SU-DHL-6 (cell line): ENCODE results near the gene STOML1.

Source experiments
- EZH2phosphoT487 ChIP-seq: fragments of 200-600 bp; sonication (generic), shearing (Covaris generic); conservative IDR thresholded peaks from 2 replicates; pipeline ENCODE4 v1.6.1; 2018; ENCODE audit warnings: mild to moderate bottlenecking, antibody characterized with exemption, low read length, moderate library complexity, mixed read lengths
- TF ChIP-seq, protein P1 (sequence below): fragments of 200-600 bp; sonication (generic); IDR thresholded peaks from one replicate; pipeline ENCODE4 v1.5.1; 2017; ENCODE audit warnings: antibody characterized with exemption, mild to moderate bottlenecking, low read length, moderate library complexity; ENCODE audit not compliant: insufficient read depth, poor library complexity, severe bottlenecking

DNA sequence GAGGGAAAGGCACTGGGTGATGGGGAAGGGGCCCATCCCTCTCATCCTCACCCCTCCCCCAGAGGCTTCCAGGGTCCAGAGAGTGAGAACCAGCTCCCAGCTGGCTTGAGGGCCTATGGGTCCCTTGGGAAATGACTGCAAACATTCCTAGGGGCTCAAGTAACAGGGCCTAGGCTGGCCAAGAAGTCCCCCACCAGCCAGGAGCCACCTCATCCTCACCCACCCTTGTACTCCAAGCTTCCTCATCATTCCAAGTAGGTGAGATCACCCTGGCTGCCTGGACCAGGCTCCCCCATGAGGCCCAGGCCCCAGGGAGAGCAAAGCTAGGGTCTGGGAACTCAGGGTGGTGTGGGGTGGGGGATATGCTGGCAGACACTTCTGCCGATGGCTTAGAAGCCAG lies 51.1 kb downstream of the STOML1 start:
- TF ChIP-seq, protein P1, sequence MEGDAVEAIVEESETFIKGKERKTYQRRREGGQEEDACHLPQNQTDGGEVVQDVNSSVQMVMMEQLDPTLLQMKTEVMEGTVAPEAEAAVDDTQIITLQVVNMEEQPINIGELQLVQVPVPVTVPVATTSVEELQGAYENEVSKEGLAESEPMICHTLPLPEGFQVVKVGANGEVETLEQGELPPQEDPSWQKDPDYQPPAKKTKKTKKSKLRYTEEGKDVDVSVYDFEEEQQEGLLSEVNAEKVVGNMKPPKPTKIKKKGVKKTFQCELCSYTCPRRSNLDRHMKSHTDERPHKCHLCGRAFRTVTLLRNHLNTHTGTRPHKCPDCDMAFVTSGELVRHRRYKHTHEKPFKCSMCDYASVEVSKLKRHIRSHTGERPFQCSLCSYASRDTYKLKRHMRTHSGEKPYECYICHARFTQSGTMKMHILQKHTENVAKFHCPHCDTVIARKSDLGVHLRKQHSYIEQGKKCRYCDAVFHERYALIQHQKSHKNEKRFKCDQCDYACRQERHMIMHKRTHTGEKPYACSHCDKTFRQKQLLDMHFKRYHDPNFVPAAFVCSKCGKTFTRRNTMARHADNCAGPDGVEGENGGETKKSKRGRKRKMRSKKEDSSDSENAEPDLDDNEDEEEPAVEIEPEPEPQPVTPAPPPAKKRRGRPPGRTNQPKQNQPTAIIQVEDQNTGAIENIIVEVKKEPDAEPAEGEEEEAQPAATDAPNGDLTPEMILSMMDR: no peak
- no peak for TF ChIP-seq EZH2phosphoT487
